ENCODE data around the gene KRT4. TPM values are rescaled to one million over a fixed set of nuclear protein-coding genes. Genes with fewer than 3 reads are reported as not detected.
A peak's percentile ranks its signal among the peaks of the same experiment; 100 is the strongest.

The KRT4 gene
- total RNA-seq, 1 donor from 2014 or later: not detected

- peaks cover 21% of the 10 kb centered on the region for H3K27me3 Mint-ChIP-seq (ENCODE audit: low read depth)
- peaks cover 10% of the 10 kb centered on the region for H3K4me1 Mint-ChIP-seq
- no peak for DNase-seq (ENCODE audit: low read depth, low spot score)
- H3K4me3 Mint-ChIP-seq: no peak overlapping the region
- TF ChIP-seq CTCF (conservative IDR thresholded peaks at IDR 0.05): no peak
- no peaks in the 10 kb centered on the region for H3K9me3 Mint-ChIP-seq
- no peaks in the 10 kb centered on the region for H3K36me3 Mint-ChIP-seq (ENCODE audit: low read depth)
- no peak overlapping the region for H3K27ac Mint-ChIP-seq (ENCODE audit: unreplicated experiment)
Measured at GRCh38 chr12:52835271-52836041, 21.5 kb upstream of the KRT4 start.

GRCh38 chr12:52834727-52835001 lies 20.7 kb upstream of the KRT4 start:
- Mint-ChIP-seq H3K9me3 (no peaks in the 10 kb centered on the region), H3K4me3 (no peak overlapping the region), H3K27me3 (ENCODE audit: low read depth) (peaks cover 21% of the 10 kb centered on the region), H3K4me1 (peaks cover 10% of the 10 kb centered on the region), H3K27ac (ENCODE audit: unreplicated experiment) (no peak overlapping the region), H3K36me3 (ENCODE audit: low read depth) (no peaks in the 10 kb centered on the region)
- DNase-seq (ENCODE audit: low read depth, low spot score): no peak
- no peak for TF ChIP-seq CTCF (conservative IDR thresholded peaks at IDR 0.05)

GRCh38 chr12:52833922-52834726 lies 20.2 kb upstream of the KRT4 start, which contains the start of gene KRT79:
TSS of gene KRT79 (minus strand) at chr12:52834311. CDS start at chr12:52834260, 51 bp downstream.
- Mint-ChIP-seq H3K4me1 (peaks cover 10% of the 10 kb centered on the region), H3K9me3 (no peaks in the 10 kb centered on the region), H3K36me3 (ENCODE audit: low read depth) (no peaks in the 10 kb centered on the region), H3K27ac (ENCODE audit: unreplicated experiment) (peak within 1 kb of the TSS; percentile 35), H3K27me3 (ENCODE audit: low read depth) (peaks cover 17% of the 10 kb centered on the region), H3K4me3 (no peak within 1 kb of the TSS)
- no peak for TF ChIP-seq CTCF (conservative IDR thresholded peaks at IDR 0.05)
- no peak for DNase-seq (ENCODE audit: low read depth, low spot score)

GRCh38 chr12:52832985-52833905 lies 19.3 kb upstream of the KRT4 start:
- no peak for TF ChIP-seq CTCF (conservative IDR thresholded peaks at IDR 0.05)
- Mint-ChIP-seq H3K36me3 (ENCODE audit: low read depth) (no peaks in the 10 kb centered on the region), H3K27me3 (ENCODE audit: low read depth) (peaks cover 11% of the 10 kb centered on the region), H3K9me3 (no peaks in the 10 kb centered on the region), H3K4me1 (peaks cover 6% of the 10 kb centered on the region), H3K27ac (ENCODE audit: unreplicated experiment) (peak overlapping the region; percentile 35), H3K4me3 (no peak overlapping the region)
- no peak for DNase-seq (ENCODE audit: low read depth, low spot score)

GRCh38 chr12:52832451-52832850 lies 18.5 kb upstream of the KRT4 start:
- Mint-ChIP-seq H3K27ac (ENCODE audit: unreplicated experiment) (no peak overlapping the region), H3K9me3 (no peaks in the 10 kb centered on the region), H3K4me3 (no peak overlapping the region), H3K36me3 (ENCODE audit: low read depth) (no peaks in the 10 kb centered on the region), H3K4me1 (peaks cover 6% of the 10 kb centered on the region), H3K27me3 (ENCODE audit: low read depth) (peaks cover 5% of the 10 kb centered on the region)
- no peak for DNase-seq (ENCODE audit: low read depth, low spot score)
- no peak for TF ChIP-seq CTCF (conservative IDR thresholded peaks at IDR 0.05)
